Effector CD8-positive, alpha-beta T cell (primary cell): ENCODE data around the gene UBE2E2.

Experiments
- DNase-seq: peaks from one replicate; lab custom pipeline; 2025; lab: John Stamatoyannopoulos, UW

Gene UBE2E2

DNA sequence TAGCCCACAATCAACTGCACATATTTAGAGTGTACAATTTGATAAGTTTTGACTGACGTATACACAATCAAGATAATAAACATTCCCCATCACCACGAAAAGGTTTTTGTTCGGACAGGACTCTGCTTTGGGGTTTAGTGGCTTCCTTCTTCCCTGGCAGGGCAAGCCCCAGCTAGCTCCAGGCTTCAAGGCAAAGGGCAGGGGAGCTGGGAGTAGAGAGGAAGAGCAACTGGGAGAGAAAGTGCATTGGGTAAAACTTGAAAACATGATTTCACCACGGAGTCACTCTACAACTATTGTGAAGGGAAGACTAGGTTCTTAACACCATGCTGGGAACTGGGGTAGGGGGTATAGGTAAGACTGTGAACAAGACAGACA lies 417.5 kb downstream of the UBE2E2 start:
- no peak for DNase-seq

DNA sequence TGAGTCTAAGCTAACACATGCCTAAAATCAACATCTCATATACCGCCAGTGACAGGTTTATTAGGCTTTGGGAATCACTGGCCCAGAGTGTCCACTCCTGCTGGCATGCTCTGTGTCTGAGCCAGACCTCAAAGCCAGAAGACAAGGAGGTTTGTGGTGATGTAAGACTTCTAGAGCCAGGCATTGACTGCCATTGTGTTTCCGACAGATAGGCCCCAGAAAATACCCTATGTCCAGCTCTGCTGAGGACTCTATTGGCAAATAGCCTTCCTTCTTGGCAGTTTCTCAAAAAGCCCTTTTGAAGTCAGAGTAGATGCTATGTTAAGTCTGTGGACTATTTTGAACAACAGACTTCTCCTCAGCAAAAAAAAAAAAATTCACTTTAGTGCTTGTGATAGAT lies 420.7 kb downstream of the UBE2E2 start:
- no peak for DNase-seq

DNA sequence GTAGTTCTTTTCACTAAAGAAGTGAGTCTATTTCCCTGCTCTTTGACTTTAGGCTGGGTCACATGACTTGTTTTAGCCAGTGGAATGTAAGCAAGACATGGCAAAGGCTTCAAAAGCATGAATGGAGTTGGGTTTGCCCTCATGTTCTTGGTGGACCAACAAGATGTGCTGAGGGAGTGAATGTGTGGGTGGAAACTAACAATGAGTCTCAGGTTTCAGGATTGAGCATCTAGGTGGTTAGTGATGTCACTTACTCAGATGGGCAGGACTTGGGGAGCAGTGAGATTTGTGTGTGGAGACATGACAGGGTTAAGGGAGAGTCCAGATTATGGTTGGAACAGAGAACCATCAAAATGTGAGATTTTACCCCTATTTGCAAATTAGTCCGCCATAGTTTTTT lies 421.2 kb downstream of the UBE2E2 start:
- no peak for DNase-seq

DNA sequence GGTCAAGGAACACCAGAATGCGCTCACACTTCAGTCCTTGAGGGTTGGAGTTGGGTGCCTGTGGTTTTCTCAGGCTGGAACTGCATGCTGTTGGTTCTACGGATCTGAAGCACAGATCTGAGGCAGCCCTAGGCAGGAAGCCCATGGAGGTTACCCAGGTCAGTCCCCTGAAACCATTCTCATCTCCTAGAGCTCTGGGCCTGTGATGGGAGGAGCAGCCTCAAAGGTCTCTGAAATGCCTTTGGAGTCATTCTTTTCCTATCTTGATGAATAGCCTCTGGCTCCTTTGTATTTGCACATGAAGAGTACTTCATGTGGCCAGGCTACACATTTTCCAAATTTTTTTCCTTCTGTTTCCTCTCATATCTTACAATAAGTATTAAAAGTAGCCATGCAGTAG lies 423.3 kb downstream of the UBE2E2 start:
- no peak for DNase-seq

DNA sequence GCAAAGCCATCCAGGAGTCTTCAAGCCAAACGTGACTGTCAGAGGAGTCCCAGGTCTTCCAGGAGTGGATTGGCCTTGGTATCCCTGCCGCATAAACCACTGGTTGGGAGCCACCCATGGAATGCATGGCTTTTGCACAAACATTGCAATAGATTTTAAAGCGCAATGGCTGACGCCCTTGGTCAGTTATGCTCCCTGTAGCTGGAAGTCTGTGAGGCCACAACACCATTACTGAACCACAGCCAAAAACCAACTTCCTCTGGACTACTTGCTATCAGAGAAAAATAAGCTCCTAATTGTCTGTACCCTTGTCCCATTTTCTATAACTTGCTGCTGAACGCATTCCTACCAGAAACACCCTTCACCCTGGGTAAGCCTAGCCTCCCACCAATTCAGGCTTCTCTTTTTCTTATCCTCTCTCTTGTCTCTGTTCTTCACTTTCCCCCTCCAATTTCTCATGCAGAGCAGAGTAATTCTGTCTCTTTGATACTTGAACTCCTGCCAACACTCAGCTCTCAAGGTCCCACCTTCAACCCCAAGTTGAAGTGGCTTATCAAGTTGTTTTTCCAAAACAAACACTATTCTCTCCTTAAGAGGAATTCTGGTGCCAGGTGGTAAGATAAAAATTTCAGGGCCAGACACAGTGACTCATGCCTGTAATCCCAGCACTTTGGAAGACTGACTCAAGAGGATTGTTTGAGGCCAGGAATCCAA lies 426.2 kb downstream of the UBE2E2 start:
- DNase-seq, result no peak

DNA sequence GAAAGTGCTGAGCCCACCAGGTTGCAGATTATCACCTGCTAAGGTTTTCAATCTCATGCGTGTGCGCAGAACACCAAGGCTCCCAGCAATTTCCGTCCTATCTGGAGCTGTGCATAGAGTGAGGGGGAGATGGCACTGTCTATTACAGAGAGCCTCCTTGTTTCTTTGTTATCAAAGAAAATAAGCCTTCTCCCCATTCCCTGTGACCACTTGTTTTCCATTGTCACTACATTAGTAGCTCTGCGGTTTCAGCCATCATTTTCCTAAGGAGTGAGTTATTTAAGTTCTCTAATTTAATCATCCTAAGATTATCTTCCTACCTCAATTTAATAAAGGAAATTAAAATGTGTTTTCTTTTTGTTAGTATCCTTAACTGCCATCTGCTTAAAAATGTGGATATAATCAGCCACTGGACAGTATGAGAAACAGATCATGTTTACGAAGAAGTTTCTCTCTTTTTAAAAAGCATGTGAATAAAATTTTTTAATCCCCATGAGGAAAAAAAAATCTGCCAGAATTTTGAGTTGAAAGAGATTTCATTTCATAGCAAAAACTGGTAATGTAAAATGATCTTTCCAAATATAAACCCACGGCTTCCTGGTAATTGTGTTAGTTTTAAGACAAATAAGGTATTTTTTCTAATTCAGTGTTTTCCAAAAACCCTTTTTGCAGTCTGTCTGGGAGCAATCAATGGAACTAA lies 430.3 kb downstream of the UBE2E2 start:
- DNase-seq, result no peak

DNA sequence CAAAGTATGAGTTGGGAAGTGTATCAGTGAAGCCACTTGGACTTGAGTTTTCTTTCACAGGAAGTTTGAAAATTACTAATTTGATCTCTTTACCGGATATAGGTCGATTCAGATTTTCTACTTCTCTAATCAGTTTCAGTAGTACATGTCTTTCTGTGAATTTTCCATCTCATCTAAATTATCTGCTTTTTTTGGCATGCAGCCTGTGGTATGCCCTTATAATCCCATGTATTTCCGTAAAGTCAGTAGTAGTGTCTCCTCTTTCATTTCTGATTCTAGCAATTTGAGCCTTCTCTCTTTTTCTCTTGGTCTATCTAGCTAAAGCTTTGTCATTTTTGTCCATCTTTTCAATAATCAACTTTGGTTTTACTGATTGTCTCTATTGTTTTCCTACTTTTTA lies 434.2 kb downstream of the UBE2E2 start:
- DNase-seq, result no peak

DNA sequence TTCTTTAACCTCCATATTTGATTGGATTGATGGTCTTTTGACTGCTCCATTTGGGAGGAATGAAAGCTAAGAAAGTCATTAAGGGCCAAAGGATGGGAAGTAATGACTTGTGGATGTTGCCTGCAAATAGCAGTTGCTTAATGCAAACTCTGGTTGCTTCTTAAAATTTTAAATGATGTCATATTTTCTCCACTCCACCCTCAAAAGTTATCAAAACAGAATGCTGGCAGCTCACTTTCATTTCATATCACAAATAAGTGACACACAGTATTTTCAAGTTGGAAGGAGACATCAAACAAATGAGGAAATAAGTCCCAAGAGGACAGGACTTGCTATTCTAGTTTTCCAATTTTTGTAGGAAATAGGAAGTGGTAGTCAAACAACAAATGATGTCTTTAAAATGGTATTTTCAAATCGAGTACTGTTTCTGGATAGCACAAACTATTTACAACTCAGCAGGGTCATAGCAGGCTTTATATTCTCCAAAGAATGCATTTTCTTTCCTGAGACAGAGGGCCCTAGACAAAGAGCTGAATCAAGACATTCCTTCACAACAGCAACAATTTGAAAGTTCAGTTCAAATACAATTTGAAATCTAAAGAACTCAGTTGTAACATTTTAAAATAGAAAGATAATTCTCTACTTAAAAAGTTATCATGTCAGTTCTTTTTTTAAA lies 437.5 kb downstream of the UBE2E2 start:
- no peak for DNase-seq
